ENCODE data around the gene RNPEP.
"Not testable (repeated sequence)": the region's sequence is repeated elsewhere in the genome, so short reads cannot be mapped to it uniquely, and the experiment has no call there.

The RNPEP gene

GRCh38 chr1:201962382-201962781 is 20.1 kb upstream of the RNPEP start:
- DNase-seq, result not testable (repeated sequence)

GRCh38 chr1:201964261-201964660 is 18.2 kb upstream of the RNPEP start:
- no peak for DNase-seq

GRCh38 chr1:201966171-201966570 is 16.3 kb upstream of the RNPEP start:
- no peak for DNase-seq

GRCh38 chr1:201968202-201968925 is 14.1 kb upstream of the RNPEP start:
- no peak for DNase-seq

- DNase-seq, result no peak
Observed at GRCh38 chr1:201970334-201971159, 11.9 kb upstream of the RNPEP start.

- peak in 2 of 6 experiments; percentile 32 to 58 for DNase-seq
Observed at GRCh38 chr1:201982082-201982622, 296 bp upstream of the RNPEP start.

GRCh38 chr1:201983380-201983805 is 945 bp downstream of the RNPEP start:
- DNase-seq, result peak in 1 of 6 experiments; percentile 52

- DNase-seq, result no peak
Observed at GRCh38 chr1:201984446-201984845, 2.0 kb downstream of the RNPEP start.

- no peak for DNase-seq
Observed at GRCh38 chr1:201985355-201985754, 2.9 kb downstream of the RNPEP start.

GRCh38 chr1:201988601-201989000 is 6.2 kb downstream of the RNPEP start:
- DNase-seq, result no peak

- no peak for DNase-seq
Observed at GRCh38 chr1:201989354-201990128, 7.1 kb downstream of the RNPEP start.

- no peak for DNase-seq
Observed at GRCh38 chr1:201990427-201990826, 8.0 kb downstream of the RNPEP start.

GRCh38 chr1:201999625-202000238 is 17.3 kb downstream of the RNPEP start:
- peak in 2 of 6 experiments; percentile 12 to 22 for DNase-seq

- no peak for DNase-seq
Observed at GRCh38 chr1:202002507-202002906, 20.1 kb downstream of the RNPEP start.

GRCh38 chr1:202004711-202005110 is 22.3 kb downstream of the RNPEP start:
- DNase-seq, result no peak

- DNase-seq, result no peak
Observed at GRCh38 chr1:202005958-202006357, 23.5 kb downstream of the RNPEP start.

GRCh38 chr1:202007304-202007703 is 24.9 kb downstream of the RNPEP start:
- no peak for DNase-seq

- DNase-seq, result no peak
Observed at GRCh38 chr1:202007805-202008489, 25.5 kb downstream of the RNPEP start.

GRCh38 chr1:202009326-202010179 is 27.1 kb downstream of the RNPEP start:
- DNase-seq, result peak in 5 of 6 experiments; percentile 5 to 58 (median 37)

GRCh38 chr1:202010180-202011015 is 27.9 kb downstream of the RNPEP start, which contains the start of gene ELF3:
Gene ELF3, plus strand, starts transcription at chr1:202010587. Its CDS starts 550 bp downstream, at chr1:202011137.
- no peak for DNase-seq

Data from stimulated activated naive CD4-positive, alpha-beta T cell (primary cell).